H1 (cell line): ENCODE data around the gene RPL22L1.
"Not testable (repeated sequence)": the region's sequence is repeated elsewhere in the genome, so short reads cannot be mapped to it uniquely, and the experiment has no call there.

Experiments
- CBX8 ChIP-seq: fragments of 300-800, 300-1000 bp; sonication (generic); IDR thresholded peaks from 2 replicates; pipeline ENCODE4 v1.7.1; 2016; ENCODE audit warnings: low read depth, low read length, borderline replicate concordance
- EGR1 ChIP-seq: IDR thresholded peaks from 2 replicates; pipeline ENCODE4 v1.6.1; 2011; ENCODE audit warnings: low read depth, low read length, borderline replicate concordance
- EP300 ChIP-seq, 2 experiments: IDR thresholded peaks; 1 replicate in 1 of 2; 2 replicates in 1 of 2; pipeline ENCODE4 v1.6.1; 2011 to 2012; ENCODE audit warnings: low read depth in 2 of 2, low read length in 2 of 2, mild to moderate bottlenecking in 2 of 2, borderline replicate concordance in 1 of 2, inconsistent platforms in 1 of 2, moderate library complexity in 1 of 2
- FOSL1 ChIP-seq: IDR thresholded peaks from 2 replicates; pipeline ENCODE4 v1.6.1; 2011; ENCODE audit warnings: mild to moderate bottlenecking, low read depth, low read length, moderate library complexity; ENCODE audit not compliant: insufficient read depth
- JUN ChIP-seq: IDR thresholded peaks from 2 replicates; pipeline ENCODE4 v1.6.1; 2011; ENCODE audit warnings: low read depth, mild to moderate bottlenecking, improper control_type of control experiment, low read length
- JUND ChIP-seq: IDR thresholded peaks from 2 replicates; pipeline ENCODE4 v1.6.1; 2011; ENCODE audit warnings: mild to moderate bottlenecking, improper control_type of control experiment, low read length
- MAX ChIP-seq: IDR thresholded peaks from 2 replicates; pipeline ENCODE4 v1.6.1; 2012; ENCODE audit warnings: inconsistent platforms
- POLR2A ChIP-seq, 2 experiments: IDR thresholded peaks; 1 replicate in 1 of 2; 2 replicates in 1 of 2; pipeline ENCODE4 v1.6.1; 2011; ENCODE audit warnings: low read depth in 2 of 2, low read length in 2 of 2, mild to moderate bottlenecking in 2 of 2; ENCODE audit errors: control extremely low read depth in 1 of 2
- POLR2AphosphoS5 ChIP-seq: IDR thresholded peaks from 2 replicates; pipeline ENCODE4 v1.6.1; 2011; ENCODE audit warnings: low read depth, low read length
- RAD21 ChIP-seq, 2 experiments: IDR thresholded peaks in 1 of 2; conservative IDR thresholded peaks in 1 of 2; 2 replicates each; pipeline ENCODE4 v1.6.1; 2011; ENCODE audit warnings: low read depth in 2 of 2, low read length in 2 of 2, improper control_type of control experiment in 1 of 2, inconsistent platforms in 1 of 2, mild to moderate bottlenecking in 1 of 2, moderate library complexity in 1 of 2
- TF ChIP-seq, protein P1 (sequence below), 3 experiments: IDR thresholded peaks; 1 replicate in 2 of 3; 2 replicates in 1 of 3; pipeline versions ENCODE4 v1.5.1 to v1.6.1; 2011; ENCODE audit warnings: low read length in 3 of 3, mild to moderate bottlenecking in 3 of 3, inconsistent platforms in 2 of 3, low read depth in 1 of 3, moderate library complexity in 1 of 3; ENCODE audit not compliant: insufficient read depth in 1 of 3; ENCODE audit errors: control extremely low read depth in 1 of 3

GRCh38 chr3:170878688-170879087 lies 8.7 kb upstream of the RPL22L1 start:
- TF ChIP-seq POLR2AphosphoS5; RAD21 (IDR thresholded peaks at IDR 0.05 in 1 of 2, conservative IDR thresholded peaks at IDR 0.05 in 1 of 2; ENCODE audit: low read depth in 2 of 2, low read length in 2 of 2); MAX; EP300 (IDR thresholded peaks at IDR 0.05; ENCODE audit: borderline replicate concordance in 1 of 2, low read depth in 2 of 2, low read length in 2 of 2); POLR2A (IDR thresholded peaks at IDR 0.05; ENCODE audit: control extremely low read depth in 1 of 2, low read depth in 2 of 2, low read length in 2 of 2); CBX8; JUND; EGR1; FOSL1; JUN: not testable (repeated sequence)
- TF ChIP-seq, protein P1, sequence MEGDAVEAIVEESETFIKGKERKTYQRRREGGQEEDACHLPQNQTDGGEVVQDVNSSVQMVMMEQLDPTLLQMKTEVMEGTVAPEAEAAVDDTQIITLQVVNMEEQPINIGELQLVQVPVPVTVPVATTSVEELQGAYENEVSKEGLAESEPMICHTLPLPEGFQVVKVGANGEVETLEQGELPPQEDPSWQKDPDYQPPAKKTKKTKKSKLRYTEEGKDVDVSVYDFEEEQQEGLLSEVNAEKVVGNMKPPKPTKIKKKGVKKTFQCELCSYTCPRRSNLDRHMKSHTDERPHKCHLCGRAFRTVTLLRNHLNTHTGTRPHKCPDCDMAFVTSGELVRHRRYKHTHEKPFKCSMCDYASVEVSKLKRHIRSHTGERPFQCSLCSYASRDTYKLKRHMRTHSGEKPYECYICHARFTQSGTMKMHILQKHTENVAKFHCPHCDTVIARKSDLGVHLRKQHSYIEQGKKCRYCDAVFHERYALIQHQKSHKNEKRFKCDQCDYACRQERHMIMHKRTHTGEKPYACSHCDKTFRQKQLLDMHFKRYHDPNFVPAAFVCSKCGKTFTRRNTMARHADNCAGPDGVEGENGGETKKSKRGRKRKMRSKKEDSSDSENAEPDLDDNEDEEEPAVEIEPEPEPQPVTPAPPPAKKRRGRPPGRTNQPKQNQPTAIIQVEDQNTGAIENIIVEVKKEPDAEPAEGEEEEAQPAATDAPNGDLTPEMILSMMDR (IDR thresholded peaks at IDR 0.05; ENCODE audit: control extremely low read depth in 1 of 3, insufficient read depth in 1 of 3, low read depth in 1 of 3, low read length in 3 of 3): not testable (repeated sequence)
